ENCODE results near the gene EEF2K.

GRCh38 chr16:22189473-22190080 lies 16.5 kb upstream of the EEF2K start:
- TF ChIP-seq YY1 (IDR thresholded peaks at IDR 0.05; ENCODE audit: insufficient read depth, insufficient read length) (no peak), ZNF274 (IDR thresholded peaks at IDR 0.05; ENCODE audit: low read depth, low read length) (no peak)

All from NT2/D1 (cell line).